ENCODE measurements around the gene ADARB1. TPM values are rescaled to one million over a fixed set of nuclear protein-coding genes. Genes with fewer than 3 reads are reported as not detected.
"Not testable (repeated sequence)": the region's sequence is repeated elsewhere in the genome, so short reads cannot be mapped to it uniquely, and the experiment has no call there.

ADARB1 gene
- total and polyA plus RNA-seq, 2 of the 8 experiments (the other 6 are each of a cell fraction or from before 2014, with no cell fraction given) = 4.7 to 14.9 TPM

DNA sequence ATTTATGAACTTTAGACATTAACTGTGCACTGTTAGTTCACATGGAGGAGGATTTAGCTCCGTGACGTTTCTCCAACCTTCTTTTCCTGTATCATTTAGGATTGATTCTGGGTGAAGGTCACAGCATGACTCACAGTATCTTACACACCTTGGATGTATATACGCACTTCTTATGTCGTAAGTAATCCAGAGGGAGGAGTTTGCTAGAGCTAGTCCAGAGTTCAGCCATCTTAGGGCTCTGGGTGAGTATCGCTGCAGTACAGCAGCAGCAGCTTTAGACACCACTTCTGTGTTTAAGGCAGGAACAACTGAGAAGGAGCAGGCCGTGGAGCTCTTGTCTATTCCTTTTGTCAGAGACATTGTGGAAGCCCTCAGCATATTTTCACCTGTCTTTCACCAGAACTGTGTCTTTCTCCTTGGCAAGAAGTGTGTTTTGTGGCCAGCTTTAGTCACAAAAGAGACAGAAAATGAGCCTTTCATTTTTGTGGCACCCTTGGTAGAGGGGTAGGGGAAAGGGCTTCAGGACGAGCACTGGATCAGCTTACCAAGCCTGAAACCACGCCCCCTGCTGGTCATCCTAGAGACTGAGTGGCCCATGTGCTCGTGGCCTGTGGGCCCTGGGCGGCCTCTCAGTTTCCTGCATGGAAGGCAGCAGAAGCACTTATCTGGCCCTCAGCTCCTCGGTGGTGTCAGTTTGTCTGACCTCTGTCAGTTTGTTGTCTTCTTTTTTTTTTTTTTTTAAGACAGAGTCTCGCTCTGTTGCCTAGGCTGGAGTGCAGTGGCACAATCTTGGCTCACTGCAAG lies 64.0 kb downstream of the ADARB1 start (continued):
- TF ChIP-seq GABPA (IDR thresholded peaks at IDR 0.05; ENCODE audit: borderline replicate concordance, insufficient read depth, low read length) (peak; percentile 35; the same call in 1 of the 2 replicates), BRCA1 (IDR thresholded peaks at IDR 0.05; ENCODE audit: low read depth, low read length) (no peak), CREB1 (IDR thresholded peaks at IDR 0.05) (no peak), KDM1A (IDR thresholded peaks at IDR 0.05; ENCODE audit: borderline replicate concordance, low read length) (no peak)
- TF ChIP-seq, protein P1, sequence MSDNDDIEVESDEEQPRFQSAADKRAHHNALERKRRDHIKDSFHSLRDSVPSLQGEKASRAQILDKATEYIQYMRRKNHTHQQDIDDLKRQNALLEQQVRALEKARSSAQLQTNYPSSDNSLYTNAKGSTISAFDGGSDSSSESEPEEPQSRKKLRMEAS (IDR thresholded peaks at IDR 0.05) = peak; percentile 82

DNA sequence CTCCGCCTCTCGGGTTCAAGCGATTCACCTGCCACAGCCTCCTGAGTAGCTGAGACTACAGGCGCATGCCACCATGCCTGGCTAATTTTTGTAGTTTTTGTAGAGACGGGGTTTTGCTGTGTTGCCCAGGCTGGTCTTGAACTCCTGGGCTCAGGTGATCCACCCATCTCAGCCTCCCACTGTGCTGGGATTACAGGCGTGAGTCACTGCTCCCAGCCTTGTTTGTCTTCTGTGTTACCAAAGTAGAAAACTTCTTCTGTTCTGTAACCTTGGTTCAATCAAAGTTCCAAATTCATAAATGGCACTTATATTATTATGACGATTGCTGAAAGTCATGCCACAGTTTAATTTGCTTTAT lies 64.6 kb downstream of the ADARB1 start:
- 87% methylated on average over 7 of the region's 7 CpGs; no CpG with 5 or more reads in 1 of the 2 experiments for WGBS, 2 experiments (ENCODE audit: extremely low coverage in 1 of 2, insufficient coverage in 1 of 2, insufficient read length in 1 of 2, insufficient replicate concordance in 2 of 2, low coverage in 1 of 2, low lambda C conversion rate in 2 of 2, missing lambda C conversion rate in 1 of 2)
- H3K18ac ChIP-seq (ENCODE audit: extremely low read depth, low read length); H3K4me3 ChIP-seq (ENCODE audit: extremely low read depth in 1 of 4, insufficient read depth in 2 of 4, low read depth in 3 of 4, low read length in 4 of 4); H2BK15ac ChIP-seq (ENCODE audit: low read length); H2BK20ac ChIP-seq (ENCODE audit: low read length); H4K91ac ChIP-seq (replicated peaks; ENCODE audit: insufficient read length, low read length); H3K27ac ChIP-seq (ENCODE audit: low read depth, low read length); H3K79me2 ChIP-seq (ENCODE audit: control insufficient read depth in 1 of 2, insufficient read depth in 2 of 2, low read length in 2 of 2); H3K4me1 ChIP-seq (replicated peaks in 1 of 4; ENCODE audit: control insufficient read depth in 3 of 4, insufficient read depth in 4 of 4, low read length in 3 of 4); H2BK12ac ChIP-seq (ENCODE audit: low read depth, low read length); H2AK5ac ChIP-seq (ENCODE audit: low read depth, low read length); H3K23ac ChIP-seq (ENCODE audit: insufficient read length); POLR2A ChIA-PET (ENCODE audit: partially characterized antibody); H3K79me1 ChIP-seq (ENCODE audit: low read depth, low read length); H3K4ac ChIP-seq (replicated peaks; ENCODE audit: insufficient read length, low read depth, low read length); H3K9ac ChIP-seq (replicated peaks in 1 of 4; ENCODE audit: extremely low read depth in 1 of 4, low read depth in 3 of 4, low read length in 3 of 4); H3K36me3 ChIP-seq (ENCODE audit: control insufficient read depth in 2 of 4, insufficient read depth in 4 of 4, low read length in 3 of 4); H3K56ac ChIP-seq (replicated peaks; ENCODE audit: insufficient read length, low read depth, low read length); H4K8ac ChIP-seq (ENCODE audit: extremely low read depth, insufficient read depth, low read length); H4K5ac ChIP-seq (ENCODE audit: insufficient read length, low read depth, low read length); H3K23me2 ChIP-seq (ENCODE audit: low read depth, low read length); H3K4me2 ChIP-seq (ENCODE audit: insufficient read depth in 1 of 2, low read depth in 2 of 2, low read length in 2 of 2); H3K27me3 ChIP-seq (replicated peaks in 1 of 4; ENCODE audit: control insufficient read depth in 3 of 4, extremely low read depth in 1 of 4, insufficient read depth in 3 of 4, low read length in 3 of 4); H2AFZ ChIP-seq (ENCODE audit: low read length); DNase-seq (ENCODE audit: low read depth in 1 of 2, low spot score in 2 of 2); H3K14ac ChIP-seq (ENCODE audit: insufficient read length); FAIRE-seq; H2BK5ac ChIP-seq (ENCODE audit: low read depth, low read length); H3K9me3 ChIP-seq (ENCODE audit: insufficient read depth in 2 of 2, low read depth in 1 of 2, low read length in 1 of 2); H2BK120ac ChIP-seq (replicated peaks; ENCODE audit: low read depth, low read length); H4K20me1 ChIP-seq (replicated peaks in 1 of 2; ENCODE audit: control insufficient read depth in 1 of 2, insufficient read depth in 2 of 2, low read length in 2 of 2): not testable (repeated sequence)
- CTCF ChIA-PET (ENCODE audit: partially characterized antibody) = interaction anchor here (0.6 to 8.5 kb wide), 42 partner anchors 9 to 500 kb away, joined by 3 to 144 read pairs (median 14); partner anchors contain the start of gene POFUT2

All from H1 (cell line).